Suprapubic skin (tissue), 4 donors: ENCODE measurements around the gene PGAP6. TPM values are rescaled to one million over a fixed set of nuclear protein-coding genes. Genes with fewer than 3 reads are reported as not detected.

Source experiments
- DNase-seq, 2 donors: peaks; one replicate each; pipeline ENCODE4 v3.0.0-alpha.2; 2019; ENCODE audit warnings: low spot score in 2 of 2
- H3K27ac ChIP-seq: fragments of 200-600 bp; sonication (generic); one replicate; pipeline ENCODE4 v1.5.1; 2019
- H3K27me3 ChIP-seq: fragments of 200-600 bp; sonication (generic); one replicate; pipeline ENCODE4 v1.5.1; 2019
- H3K36me3 ChIP-seq: fragments of 200-600 bp; sonication (generic); one replicate; pipeline ENCODE4 v1.5.1; 2019
- H3K4me1 ChIP-seq: fragments of 200-600 bp; sonication (generic); one replicate; pipeline ENCODE4 v1.5.1; 2019
- H3K4me3 ChIP-seq: fragments of 200-600 bp; sonication (generic); one replicate; pipeline ENCODE4 v1.5.1; 2019; ENCODE audit warnings: mild to moderate bottlenecking
- H3K9me3 ChIP-seq: fragments of 200-600 bp; sonication (generic); one replicate; pipeline ENCODE4 v1.5.1; 2019
- EP300 ChIP-seq: sonication (generic); formaldehyde crosslinking; IDR thresholded peaks from one replicate; pipeline ENCODE4 v1.6.1; 2017; ENCODE audit warnings: antibody characterized with exemption
- POLR2A ChIP-seq, 2 donors: fragments of 450-650 bp; IDR thresholded peaks; one replicate each; pipeline ENCODE4 v1.6.1; 2017; ENCODE audit warnings: antibody characterized with exemption in 2 of 2, mild to moderate bottlenecking in 2 of 2, moderate library complexity in 2 of 2
- POLR2AphosphoS5 ChIP-seq, 3 donors: sonication (generic); formaldehyde crosslinking; IDR thresholded peaks; one replicate each; pipeline ENCODE4 v1.6.1; 2017; ENCODE audit warnings: antibody characterized with exemption in 3 of 3
- WGBS: methylation state at CpG from one replicate; pipeline ENCODE4 v1.1.5; 2018; 5-methylcytosine and 5-hydroxymethylcytosine counted together
- total RNA-seq, 4 donors: library from RNA; depleted of rRNA; stranded (reverse); fragments of >200 nt; gene quantifications; one replicate each; pipeline ENCODE4 v1.1.0, GENCODE V29; 2016
- TF ChIP-seq, protein P1 (sequence below), 2 donors: fragments of 200-600 bp in 1 of 2; fragments of 450-650 bp in 1 of 2; sonication (generic) in 1 of 2; IDR thresholded peaks; one replicate each; pipeline ENCODE4 v1.5.1; 2016 to 2019; ENCODE audit warnings: antibody characterized with exemption in 2 of 2, mild to moderate bottlenecking in 1 of 2, moderate library complexity in 1 of 2

The PGAP6 gene
- total RNA-seq, 4 donors from 2014 or later: 12.6 to 19.3 (median 15.5) TPM

DNA sequence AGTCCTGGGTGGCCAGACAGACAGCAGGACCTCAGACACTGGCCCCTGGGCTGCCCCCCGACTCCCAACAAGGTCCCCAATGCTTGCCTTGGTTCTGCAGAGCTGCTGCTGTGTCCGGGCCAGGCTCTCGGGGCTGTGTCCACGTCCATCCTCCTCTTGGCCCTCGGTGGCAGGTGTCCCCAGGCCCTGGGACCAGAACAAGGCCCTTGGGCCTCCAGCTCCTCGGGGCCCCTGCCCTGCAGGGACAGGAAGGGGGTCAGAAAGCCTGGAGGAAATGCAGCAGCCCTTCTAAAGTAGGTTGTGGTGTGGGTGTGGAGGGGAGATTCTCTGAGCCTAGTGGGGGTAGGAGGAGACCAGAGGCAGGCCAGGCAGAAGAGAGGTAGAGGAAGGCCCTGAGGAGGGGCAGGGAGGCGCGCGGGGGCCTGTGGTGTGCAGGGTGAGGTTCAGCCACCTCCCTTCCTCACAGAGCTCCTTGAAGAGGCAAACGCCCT is 26.8 kb downstream of the PGAP6 start:
- Histone ChIP-seq H3K4me1 (peaks cover 28% of the 10 kb centered on the region), H3K27ac (no peak overlapping the region)
- DNase-seq: no peak

DNA sequence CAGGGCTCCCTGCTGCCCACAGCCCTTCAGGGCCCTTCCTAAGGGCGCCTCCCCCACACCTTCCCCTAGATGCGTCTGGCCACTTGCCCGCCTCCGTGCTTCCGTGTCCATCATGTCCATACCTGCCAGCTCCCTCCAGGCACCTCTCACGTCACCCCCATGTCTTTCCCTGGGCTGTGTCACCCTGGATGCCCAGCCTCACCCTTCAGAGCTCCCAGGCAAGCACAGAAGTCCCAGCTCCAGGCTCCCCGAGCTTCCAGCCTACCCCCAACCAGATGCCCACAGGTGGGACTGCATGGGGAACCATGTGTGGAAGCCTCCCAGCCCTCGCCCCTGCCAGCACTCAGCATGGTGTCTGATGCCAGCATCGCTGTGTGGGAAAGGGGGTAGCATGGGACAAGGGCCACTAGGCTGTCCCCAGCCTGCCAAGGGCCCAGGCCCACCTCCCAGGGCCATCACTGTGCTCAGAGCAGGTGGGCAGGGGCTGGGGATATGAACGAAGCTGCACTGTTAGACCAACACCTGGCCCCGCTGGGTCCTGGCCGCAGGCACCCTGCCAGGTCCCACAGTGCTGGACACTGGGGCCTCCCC is 27.4 kb downstream of the PGAP6 start:
- no peaks in the 10 kb centered on the region for H3K36me3 ChIP-seq
- H3K27ac ChIP-seq: no peak overlapping the region
- no peak overlapping the region for H3K4me3 ChIP-seq
- peaks cover 28% of the 10 kb centered on the region for H3K4me1 ChIP-seq
- 84% methylated on average over 10 of the region's 12 CpGs for WGBS
- TF ChIP-seq, protein P1, sequence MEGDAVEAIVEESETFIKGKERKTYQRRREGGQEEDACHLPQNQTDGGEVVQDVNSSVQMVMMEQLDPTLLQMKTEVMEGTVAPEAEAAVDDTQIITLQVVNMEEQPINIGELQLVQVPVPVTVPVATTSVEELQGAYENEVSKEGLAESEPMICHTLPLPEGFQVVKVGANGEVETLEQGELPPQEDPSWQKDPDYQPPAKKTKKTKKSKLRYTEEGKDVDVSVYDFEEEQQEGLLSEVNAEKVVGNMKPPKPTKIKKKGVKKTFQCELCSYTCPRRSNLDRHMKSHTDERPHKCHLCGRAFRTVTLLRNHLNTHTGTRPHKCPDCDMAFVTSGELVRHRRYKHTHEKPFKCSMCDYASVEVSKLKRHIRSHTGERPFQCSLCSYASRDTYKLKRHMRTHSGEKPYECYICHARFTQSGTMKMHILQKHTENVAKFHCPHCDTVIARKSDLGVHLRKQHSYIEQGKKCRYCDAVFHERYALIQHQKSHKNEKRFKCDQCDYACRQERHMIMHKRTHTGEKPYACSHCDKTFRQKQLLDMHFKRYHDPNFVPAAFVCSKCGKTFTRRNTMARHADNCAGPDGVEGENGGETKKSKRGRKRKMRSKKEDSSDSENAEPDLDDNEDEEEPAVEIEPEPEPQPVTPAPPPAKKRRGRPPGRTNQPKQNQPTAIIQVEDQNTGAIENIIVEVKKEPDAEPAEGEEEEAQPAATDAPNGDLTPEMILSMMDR (IDR thresholded peaks at IDR 0.05): no peak
- TF ChIP-seq POLR2AphosphoS5 (IDR thresholded peaks at IDR 0.05) (no peak), EP300 (no peak), POLR2A (IDR thresholded peaks at IDR 0.05) (no peak)
- peak in 1 of 2 donors; percentile 75 for DNase-seq
- no peaks in the 10 kb centered on the region for H3K9me3 ChIP-seq
- H3K27me3 ChIP-seq: no peaks in the 10 kb centered on the region

More for the DNA sequence above, 26.8 kb downstream of the PGAP6 start:
- TF ChIP-seq EP300 (no peak), POLR2AphosphoS5 (IDR thresholded peaks at IDR 0.05) (no peak), POLR2A (IDR thresholded peaks at IDR 0.05) (no peak)
- TF ChIP-seq, protein P1 (IDR thresholded peaks at IDR 0.05): no peak
- H3K27me3 ChIP-seq: no peaks in the 10 kb centered on the region
- no peaks in the 10 kb centered on the region for H3K36me3 ChIP-seq
- H3K9me3 ChIP-seq: no peaks in the 10 kb centered on the region
- H3K4me3 ChIP-seq: no peak overlapping the region
- 71% methylated on average over 6 of the region's 10 CpGs for WGBS

DNA sequence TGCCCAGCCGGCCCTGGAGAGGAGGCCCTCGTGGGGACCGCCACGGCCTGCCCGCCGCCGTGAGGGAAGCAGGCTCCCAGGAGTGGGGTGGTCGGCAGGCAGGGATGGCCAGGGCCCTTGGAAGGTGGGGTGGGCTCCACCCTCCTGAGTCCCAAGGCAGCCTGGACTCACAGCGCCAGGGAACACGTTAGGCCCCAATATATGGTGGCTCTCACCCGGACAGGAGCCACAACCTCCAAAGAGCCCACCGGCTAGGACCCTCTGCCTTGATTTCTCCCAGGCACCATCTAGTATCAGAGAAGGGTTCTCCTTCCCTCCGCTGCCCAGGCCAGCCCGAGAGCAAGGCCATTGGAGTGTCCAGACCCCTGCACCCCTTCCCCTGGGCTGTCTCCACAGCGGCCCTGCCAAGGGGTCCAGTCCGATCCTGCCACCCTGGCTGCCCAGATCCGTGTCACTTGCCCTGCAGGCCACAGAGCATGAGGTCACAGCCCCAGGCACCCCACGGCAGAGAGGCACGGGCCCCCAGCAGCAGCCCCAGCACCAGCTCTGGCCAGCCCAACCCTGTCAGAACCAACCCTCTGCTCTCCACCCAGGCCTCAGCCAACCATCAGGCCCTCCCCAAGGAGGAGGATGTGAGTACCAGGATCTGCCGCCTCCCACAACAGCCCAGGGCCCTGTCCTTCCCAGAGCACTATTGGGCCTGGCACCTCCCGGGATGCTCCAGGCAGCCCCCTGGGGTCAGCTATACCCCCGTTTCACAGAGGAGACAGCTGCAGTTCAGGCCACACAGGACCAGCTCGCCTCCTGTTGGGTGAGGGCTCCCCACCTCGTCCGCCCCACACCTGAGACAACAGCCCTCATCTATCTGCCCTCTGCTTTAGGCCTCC is 28.1 kb downstream of the PGAP6 start:
- Histone ChIP-seq H3K4me1 (peaks cover 28% of the 10 kb centered on the region), H3K27me3 (no peaks in the 10 kb centered on the region), H3K27ac (peak overlapping the region; percentile 51), H3K9me3 (no peaks in the 10 kb centered on the region), H3K36me3 (no peaks in the 10 kb centered on the region), H3K4me3 (peak overlapping the region; percentile 90)
- DNase-seq: peak; percentile 76 to 80
- WGBS: 87% methylated on average over 14 of the region's 25 CpGs
- TF ChIP-seq EP300 (no peak), POLR2AphosphoS5 (IDR thresholded peaks at IDR 0.05) (no peak), POLR2A (IDR thresholded peaks at IDR 0.05) (no peak)
- TF ChIP-seq, protein P1 (IDR thresholded peaks at IDR 0.05): no peak

DNA sequence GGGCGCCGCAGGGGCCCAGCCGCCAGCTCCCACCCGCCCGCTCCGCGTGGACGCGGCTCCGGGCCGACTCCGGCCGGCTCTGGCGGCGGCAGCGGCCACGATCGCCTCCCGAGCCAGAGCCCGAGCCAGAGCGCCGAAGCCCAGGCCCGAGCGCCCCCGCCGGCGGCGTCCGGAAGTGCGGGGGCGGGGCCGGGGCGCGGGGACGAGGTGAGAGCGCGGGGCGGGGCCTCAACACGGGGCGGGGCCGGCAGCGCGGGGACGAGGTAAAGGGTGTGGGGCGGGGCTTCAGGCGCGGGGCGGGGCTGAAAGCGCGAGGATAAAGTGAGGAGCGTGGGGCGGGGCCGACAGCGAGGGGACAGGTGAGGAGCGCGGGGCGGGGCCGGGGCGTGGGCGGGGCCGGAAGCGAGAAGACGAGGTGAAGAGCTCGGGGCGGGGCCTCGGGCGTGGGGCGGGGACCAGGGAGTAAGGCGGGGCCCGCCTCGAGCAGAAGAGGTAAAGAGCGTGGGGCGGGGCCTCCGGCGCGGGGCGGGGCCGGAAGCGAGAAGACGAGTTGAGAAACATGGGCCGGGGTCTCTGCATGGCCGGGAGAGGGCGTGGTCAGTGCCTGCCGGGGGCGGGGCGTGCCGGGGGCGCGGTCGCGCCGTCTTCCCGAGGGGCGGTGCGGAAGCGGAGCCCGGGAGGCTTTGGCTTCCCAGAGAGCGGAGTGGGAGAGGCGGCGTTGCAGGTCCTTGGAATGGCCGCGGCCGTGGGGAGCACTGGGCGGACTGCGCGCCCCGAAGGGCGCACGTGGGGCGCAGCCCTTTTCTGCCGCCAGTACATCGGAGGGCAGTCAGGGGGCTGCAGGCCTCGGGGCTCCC is 29.0 kb downstream of the PGAP6 start, which contains the start of gene AXIN1:
AXIN1 (minus strand) TSS at position 177 of the 857 bp plus-strand sequence. CDS start 5,698 bp downstream, outside the sequence.
- DNase-seq: peak; percentile 100
- Histone ChIP-seq H3K27me3 (no peaks in the 10 kb centered on the region), H3K4me3 (peak within 1 kb of the TSS; percentile 90), H3K27ac (peak within 1 kb of the TSS; percentile 64), H3K4me1 (peaks cover 33% of the 10 kb centered on the region), H3K36me3 (no peaks in the 10 kb centered on the region), H3K9me3 (no peaks in the 10 kb centered on the region)
- 3% methylated on average over 10 of the region's 113 CpGs for WGBS
- TF ChIP-seq, protein P1 (IDR thresholded peaks at IDR 0.05): peak; percentile 14 to 78
- TF ChIP-seq EP300 (no peak), POLR2A (IDR thresholded peaks at IDR 0.05) (peak in 1 of 2 donors; percentile 28), POLR2AphosphoS5 (IDR thresholded peaks at IDR 0.05) (peak in 1 of 3 donors; percentile 24)
